IPS-15b (cell line): Measurements from ENCODE around the gene UBASH3B.
"Not testable (repeated sequence)": the region's sequence is repeated elsewhere in the genome, so short reads cannot be mapped to it uniquely, and the experiment has no call there.

ENCODE experiments used
- H3K27me3 ChIP-seq: one replicate; pipeline ENCODE4 v1.6.1; 2013; ENCODE audit warnings: low read length; ENCODE audit not compliant: control insufficient read depth, insufficient read depth
- H3K36me3 ChIP-seq: one replicate; pipeline ENCODE4 v1.6.1; 2013; ENCODE audit warnings: low read length; ENCODE audit not compliant: control insufficient read depth, insufficient read depth
- H3K4me1 ChIP-seq: one replicate; pipeline ENCODE4 v1.6.1; 2013; ENCODE audit warnings: mild to moderate bottlenecking, low read length; ENCODE audit not compliant: control insufficient read depth, insufficient read depth
- H3K4me3 ChIP-seq: one replicate; pipeline ENCODE4 v1.5.1; 2013; ENCODE audit warnings: low read depth, low read length
- H3K9ac ChIP-seq: one replicate; pipeline ENCODE4 v1.6.1; 2013; ENCODE audit warnings: low read depth, mild to moderate bottlenecking, low read length
- H3K9me3 ChIP-seq: one replicate; pipeline ENCODE4 v1.6.1; 2013; ENCODE audit warnings: mild to moderate bottlenecking, low read length; ENCODE audit not compliant: control insufficient read depth, insufficient read depth

The UBASH3B gene

GRCh38 chr11:122816761-122817520, 161.4 kb downstream of the UBASH3B start:
- H3K4me1 ChIP-seq = peaks cover 12% of the 10 kb centered on the region
- H3K9me3 ChIP-seq = peaks cover 22% of the 10 kb centered on the region
- H3K36me3 ChIP-seq = no peaks in the 10 kb centered on the region
- no peak overlapping the region for H3K9ac ChIP-seq
- no peak overlapping the region for H3K4me3 ChIP-seq
- no peaks in the 10 kb centered on the region for H3K27me3 ChIP-seq

DNA sequence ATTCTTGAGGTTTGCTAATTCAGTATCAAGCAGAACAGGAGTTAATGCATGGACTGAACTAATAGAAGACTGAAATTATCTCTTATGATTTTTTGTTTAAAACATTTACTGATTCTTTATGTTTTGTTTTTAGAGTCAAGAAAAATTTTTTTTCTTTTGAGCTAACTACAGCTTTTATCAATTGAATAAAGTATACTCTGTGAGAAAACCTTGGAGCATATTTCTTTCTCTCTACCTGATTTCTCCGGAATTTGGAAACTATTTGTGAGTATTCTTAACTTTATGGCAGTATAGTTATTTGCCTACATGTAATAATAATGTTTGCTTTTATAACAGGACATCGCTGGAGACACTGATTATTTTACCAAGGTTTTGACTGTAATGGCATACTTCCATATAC, 164.6 kb downstream of the UBASH3B start:
- Histone ChIP-seq H3K36me3 (no peaks in the 10 kb centered on the region), H3K9ac (no peak overlapping the region), H3K4me1 (no peaks in the 10 kb centered on the region), H3K4me3 (no peak overlapping the region), H3K27me3 (no peaks in the 10 kb centered on the region), H3K9me3 (peaks cover 24% of the 10 kb centered on the region)

DNA sequence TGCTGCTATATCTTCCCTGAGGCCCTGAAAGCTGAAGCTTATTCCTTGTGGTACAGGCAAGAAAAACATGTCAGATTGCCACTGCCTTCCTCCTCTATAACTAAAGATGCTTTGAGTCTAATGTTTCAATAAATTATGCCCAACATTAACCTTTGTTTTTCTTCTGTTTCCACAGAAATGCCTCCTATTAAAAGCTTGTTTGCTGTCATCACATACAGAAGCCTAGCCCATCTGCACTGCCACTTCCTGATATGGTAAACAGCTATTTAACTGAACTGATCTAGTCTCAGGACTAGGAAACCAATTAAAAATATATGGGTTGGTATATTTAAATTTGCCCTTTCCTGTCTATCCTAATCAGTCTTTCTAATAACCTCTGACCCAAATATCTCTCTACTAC, 165.6 kb downstream of the UBASH3B start:
- no peaks in the 10 kb centered on the region for H3K27me3 ChIP-seq
- peaks cover 24% of the 10 kb centered on the region for H3K9me3 ChIP-seq
- no peaks in the 10 kb centered on the region for H3K36me3 ChIP-seq
- H3K4me1 ChIP-seq = no peaks in the 10 kb centered on the region
- H3K9ac ChIP-seq = no peak overlapping the region
- H3K4me3 ChIP-seq = no peak overlapping the region

DNA sequence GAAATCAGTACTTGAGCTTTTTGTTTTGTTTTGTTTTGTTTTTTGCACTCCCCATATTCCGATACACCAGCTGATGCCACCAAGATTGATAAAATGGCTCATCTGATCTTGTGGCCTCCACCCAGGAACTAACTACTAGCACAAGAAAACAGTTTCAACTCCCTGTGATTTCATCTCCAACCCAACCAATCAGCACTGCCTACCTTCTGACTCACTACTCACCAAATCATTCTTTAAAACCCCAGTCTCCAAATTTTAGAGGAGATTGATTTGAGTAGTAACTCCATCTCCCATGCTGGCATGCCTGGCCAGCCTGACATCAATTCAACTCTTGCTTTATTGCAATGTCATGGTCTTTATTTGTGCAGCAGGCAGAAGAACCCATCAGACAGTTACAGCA, 166.7 kb downstream of the UBASH3B start:
- H3K9ac ChIP-seq = no peak overlapping the region
- no peaks in the 10 kb centered on the region for H3K27me3 ChIP-seq
- H3K4me3 ChIP-seq = no peak overlapping the region
- H3K4me1 ChIP-seq = no peaks in the 10 kb centered on the region
- no peaks in the 10 kb centered on the region for H3K36me3 ChIP-seq
- H3K9me3 ChIP-seq = peaks cover 24% of the 10 kb centered on the region

DNA sequence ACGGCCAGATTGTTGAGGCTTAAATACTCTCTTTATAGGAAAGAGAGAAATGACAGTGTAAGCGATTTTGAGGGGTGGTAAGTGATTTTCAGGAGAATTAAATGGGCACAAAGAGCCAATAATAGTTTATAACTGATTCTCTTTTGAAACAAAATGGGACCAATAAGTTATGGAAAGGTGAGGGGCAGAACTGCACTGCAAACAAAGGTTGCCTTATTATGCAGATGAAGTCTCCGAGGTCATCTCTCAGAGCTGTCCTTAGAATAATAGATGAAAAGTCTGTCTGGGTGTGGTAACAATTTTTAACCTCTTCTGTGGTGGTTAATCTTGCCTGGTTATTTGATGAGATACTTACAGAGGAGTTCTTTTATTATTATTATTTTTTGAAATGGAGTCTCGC, 168.0 kb downstream of the UBASH3B start:
- peaks cover 19% of the 10 kb centered on the region for H3K9me3 ChIP-seq
- no peaks in the 10 kb centered on the region for H3K36me3 ChIP-seq
- no peak overlapping the region for H3K4me3 ChIP-seq
- no peaks in the 10 kb centered on the region for H3K4me1 ChIP-seq
- H3K27me3 ChIP-seq = no peaks in the 10 kb centered on the region
- H3K9ac ChIP-seq = no peak overlapping the region

- not testable (repeated sequence) for H3K9ac ChIP-seq, H3K4me1 ChIP-seq, H3K4me3 ChIP-seq, H3K36me3 ChIP-seq, H3K27me3 ChIP-seq, H3K9me3 ChIP-seq
These were observed 173.8 kb downstream of the UBASH3B start for GRCh38 chr11:122829371-122829770.

GRCh38 chr11:122832297-122832696, 176.8 kb downstream of the UBASH3B start:
- H3K4me1 ChIP-seq, H3K9ac ChIP-seq, H3K36me3 ChIP-seq, H3K4me3 ChIP-seq, H3K9me3 ChIP-seq, H3K27me3 ChIP-seq: not testable (repeated sequence)

DNA sequence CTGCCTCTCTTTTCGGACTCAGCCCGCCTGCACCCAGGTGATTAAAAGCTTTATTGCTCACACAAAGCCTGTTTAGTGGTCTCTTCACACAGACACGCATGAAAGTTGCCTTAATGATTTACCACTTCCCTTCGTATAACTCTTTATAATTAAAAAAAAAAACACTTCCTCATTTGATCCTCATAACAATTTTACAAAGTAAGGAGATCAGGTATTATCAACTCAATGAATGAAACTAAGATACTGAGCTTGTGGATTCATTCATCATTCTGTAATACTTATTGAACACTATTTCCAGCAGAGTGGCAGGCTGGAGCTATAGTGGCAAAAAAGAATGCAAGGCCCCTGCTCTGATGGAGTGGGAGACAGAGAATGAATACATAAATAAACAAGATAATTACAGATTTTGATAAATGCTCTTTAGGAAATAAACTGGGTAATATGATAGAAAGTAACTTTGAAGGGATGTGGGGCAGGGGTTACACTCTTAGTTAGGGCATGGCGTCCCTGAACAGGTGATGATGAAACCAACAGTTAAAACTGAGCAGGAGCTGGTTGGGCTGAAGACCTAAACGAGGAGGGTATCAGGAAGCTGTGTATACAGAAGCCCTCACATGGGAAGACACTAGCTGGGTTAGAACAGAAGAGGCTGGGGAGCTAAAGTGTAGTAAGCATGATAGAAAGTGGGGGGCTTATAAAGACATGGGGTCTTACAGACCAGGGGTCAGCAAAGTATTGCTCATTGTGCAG, 177.4 kb downstream of the UBASH3B start:
- H3K4me1 ChIP-seq = peaks cover 6% of the 10 kb centered on the region

DNA sequence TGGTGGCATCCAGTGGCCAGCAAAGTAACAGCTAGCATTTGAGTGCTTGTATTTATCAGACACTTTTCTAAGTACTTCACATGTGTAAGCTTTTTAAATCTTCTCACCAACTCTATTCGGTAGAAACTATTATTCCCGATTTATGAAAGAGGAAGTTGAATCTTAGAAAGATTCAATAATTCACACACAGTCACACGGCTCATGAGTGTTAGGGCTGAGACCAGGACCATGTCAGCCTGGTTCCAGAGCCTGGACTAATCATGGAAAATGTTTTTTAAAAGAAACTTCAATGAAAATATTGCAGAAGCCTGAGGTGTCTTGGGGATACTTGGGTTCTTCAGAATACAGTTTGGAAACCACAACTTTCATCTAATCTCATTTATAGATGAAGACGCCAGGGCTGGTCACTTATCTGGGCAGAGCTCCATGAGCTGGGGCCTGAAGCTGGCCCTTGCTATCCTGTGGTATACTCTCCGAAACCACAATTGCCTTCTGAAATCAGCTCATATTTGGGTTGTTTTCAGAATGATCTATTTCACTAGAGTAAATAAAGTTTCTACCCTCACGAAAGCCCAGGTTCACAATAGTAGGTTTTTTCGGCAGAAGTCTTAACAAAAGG, 178.4 kb downstream of the UBASH3B start:
- Histone ChIP-seq H3K27me3 (no peaks in the 10 kb centered on the region), H3K36me3 (no peaks in the 10 kb centered on the region), H3K4me3 (no peak overlapping the region), H3K9me3 (no peaks in the 10 kb centered on the region), H3K4me1 (peaks cover 6% of the 10 kb centered on the region), H3K9ac (no peak overlapping the region)

More for the DNA sequence above, 177.4 kb downstream of the UBASH3B start:
- H3K9me3 ChIP-seq = no peaks in the 10 kb centered on the region
- no peaks in the 10 kb centered on the region for H3K27me3 ChIP-seq
- H3K36me3 ChIP-seq = no peaks in the 10 kb centered on the region
- no peak overlapping the region for H3K9ac ChIP-seq
- no peak overlapping the region for H3K4me3 ChIP-seq

GRCh38 chr11:122836916-122837315, 181.4 kb downstream of the UBASH3B start:
- no peaks in the 10 kb centered on the region for H3K36me3 ChIP-seq
- H3K9ac ChIP-seq = no peak overlapping the region
- no peaks in the 10 kb centered on the region for H3K27me3 ChIP-seq

DNA sequence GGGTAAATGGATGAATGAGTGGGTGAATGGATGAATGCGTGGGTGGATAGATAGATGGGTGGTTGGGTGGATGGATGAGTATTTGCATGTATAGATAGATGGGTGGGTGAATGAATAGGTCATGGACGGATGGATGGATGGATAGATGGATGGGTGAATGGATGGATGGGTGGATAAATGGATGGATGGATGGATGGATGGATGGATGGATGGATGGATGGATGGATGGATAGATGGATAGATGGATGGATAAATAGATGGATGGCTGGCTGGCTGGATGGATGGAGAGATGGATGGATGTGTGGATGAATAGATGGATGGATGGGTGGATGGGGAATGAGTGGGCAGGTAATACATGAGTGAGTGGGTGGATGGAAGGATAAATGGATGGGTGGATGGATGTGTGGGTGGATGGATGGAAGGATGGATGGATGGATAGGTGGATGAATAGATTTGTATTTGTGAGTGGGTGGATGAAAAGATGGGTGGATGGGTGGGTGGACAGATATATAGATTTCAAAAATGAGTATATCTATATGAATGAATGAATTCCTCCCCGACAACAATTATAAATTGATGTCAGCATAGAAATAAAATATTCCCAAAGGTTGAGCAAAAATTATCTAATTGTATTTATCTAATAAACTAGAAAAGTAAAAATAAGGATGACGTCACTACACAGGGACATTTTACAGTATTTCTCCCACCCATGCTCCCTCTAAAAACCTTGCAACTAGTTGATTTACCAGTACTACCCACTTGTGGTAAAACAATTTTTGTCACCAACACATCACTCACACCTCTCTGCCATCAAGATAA, 182.2 kb downstream of the UBASH3B start:
- Histone ChIP-seq H3K9ac (no peak overlapping the region), H3K27me3 (no peaks in the 10 kb centered on the region), H3K4me1 (peaks cover 3% of the 10 kb centered on the region), H3K9me3 (no peaks in the 10 kb centered on the region), H3K36me3 (no peaks in the 10 kb centered on the region), H3K4me3 (no peak overlapping the region)

More at GRCh38 chr11:122836916-122837315, 181.4 kb downstream of the UBASH3B start:
- Histone ChIP-seq H3K9me3 (no peaks in the 10 kb centered on the region), H3K4me3 (no peak overlapping the region), H3K4me1 (peaks cover 6% of the 10 kb centered on the region)
